ENCODE results near the gene SLC19A1.

- TF ChIP-seq, protein P1, sequence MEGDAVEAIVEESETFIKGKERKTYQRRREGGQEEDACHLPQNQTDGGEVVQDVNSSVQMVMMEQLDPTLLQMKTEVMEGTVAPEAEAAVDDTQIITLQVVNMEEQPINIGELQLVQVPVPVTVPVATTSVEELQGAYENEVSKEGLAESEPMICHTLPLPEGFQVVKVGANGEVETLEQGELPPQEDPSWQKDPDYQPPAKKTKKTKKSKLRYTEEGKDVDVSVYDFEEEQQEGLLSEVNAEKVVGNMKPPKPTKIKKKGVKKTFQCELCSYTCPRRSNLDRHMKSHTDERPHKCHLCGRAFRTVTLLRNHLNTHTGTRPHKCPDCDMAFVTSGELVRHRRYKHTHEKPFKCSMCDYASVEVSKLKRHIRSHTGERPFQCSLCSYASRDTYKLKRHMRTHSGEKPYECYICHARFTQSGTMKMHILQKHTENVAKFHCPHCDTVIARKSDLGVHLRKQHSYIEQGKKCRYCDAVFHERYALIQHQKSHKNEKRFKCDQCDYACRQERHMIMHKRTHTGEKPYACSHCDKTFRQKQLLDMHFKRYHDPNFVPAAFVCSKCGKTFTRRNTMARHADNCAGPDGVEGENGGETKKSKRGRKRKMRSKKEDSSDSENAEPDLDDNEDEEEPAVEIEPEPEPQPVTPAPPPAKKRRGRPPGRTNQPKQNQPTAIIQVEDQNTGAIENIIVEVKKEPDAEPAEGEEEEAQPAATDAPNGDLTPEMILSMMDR (IDR thresholded peaks at IDR 0.05; ENCODE audit: borderline replicate concordance, extremely low read depth, low read length, poor library complexity, severe bottlenecking), result peak; percentile 25
- TF ChIP-seq EZH2 (IDR thresholded peaks at IDR 0.05; ENCODE audit: borderline replicate concordance, low read depth, low read length, severe bottlenecking), result no peak
Measured at GRCh38 chr21:45498646-45499000, 43.6 kb downstream of the SLC19A1 start.
